HG03064 (cell line): ENCODE results near the gene RPLP2.

Source experiments
- ATAC-seq: cut with Tn5 transposase; IDR thresholded peaks from one replicate; pipeline ENCODE4 v1.9.1; 2021; ENCODE audit warnings: low read depth; ENCODE audit not compliant: unreplicated experiment

Gene RPLP2

GRCh38 chr11:790721-791564 is 18.8 kb upstream of the RPLP2 start:
- no peak for ATAC-seq

- no peak for ATAC-seq
These were observed 17.9 kb upstream of the RPLP2 start for GRCh38 chr11:791658-792534.

DNA sequence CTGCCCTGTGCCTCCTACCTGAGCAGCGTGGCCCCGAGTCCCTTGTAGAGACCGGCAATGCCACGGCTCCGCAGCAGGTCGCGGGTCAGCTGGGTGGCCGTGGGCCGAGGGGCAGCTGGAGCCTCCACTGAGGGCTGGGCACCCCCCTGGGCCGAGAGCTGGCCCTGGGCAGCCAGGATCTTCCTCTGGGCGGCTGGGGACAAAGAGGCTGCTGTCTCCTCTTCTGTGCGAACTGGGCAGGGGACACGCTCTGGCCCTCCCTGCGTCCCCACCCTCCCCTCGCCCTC is 17.3 kb upstream of the RPLP2 start:
- no peak for ATAC-seq

DNA sequence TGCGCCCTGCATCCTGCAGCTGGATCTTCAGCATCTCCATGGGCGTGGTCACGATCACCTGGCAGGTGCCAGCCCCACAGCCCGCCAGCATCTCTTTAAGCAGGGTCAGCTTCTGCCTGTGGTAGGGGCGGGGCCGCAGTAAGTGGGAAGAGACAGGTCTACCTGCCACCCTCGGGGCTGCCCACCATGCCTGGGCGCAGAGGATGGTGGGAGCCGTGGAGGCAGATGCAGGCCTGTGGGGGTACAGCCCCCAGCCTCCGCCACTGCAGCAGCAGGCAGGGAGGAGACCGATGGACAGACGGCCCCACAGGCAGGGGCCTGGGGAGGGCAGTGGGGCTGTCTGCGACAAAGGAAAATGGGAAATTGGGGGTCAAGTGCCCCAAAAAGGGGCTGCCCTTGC is 16.9 kb upstream of the RPLP2 start:
- no peak for ATAC-seq

GRCh38 chr11:793556-793955 is 16.2 kb upstream of the RPLP2 start:
- no peak for ATAC-seq

GRCh38 chr11:794013-794765 is 15.6 kb upstream of the RPLP2 start:
- no peak for ATAC-seq

GRCh38 chr11:794766-795633 is 14.8 kb upstream of the RPLP2 start:
- no peak for ATAC-seq

GRCh38 chr11:795634-796564 is 13.9 kb upstream of the RPLP2 start:
- ATAC-seq, result no peak

DNA sequence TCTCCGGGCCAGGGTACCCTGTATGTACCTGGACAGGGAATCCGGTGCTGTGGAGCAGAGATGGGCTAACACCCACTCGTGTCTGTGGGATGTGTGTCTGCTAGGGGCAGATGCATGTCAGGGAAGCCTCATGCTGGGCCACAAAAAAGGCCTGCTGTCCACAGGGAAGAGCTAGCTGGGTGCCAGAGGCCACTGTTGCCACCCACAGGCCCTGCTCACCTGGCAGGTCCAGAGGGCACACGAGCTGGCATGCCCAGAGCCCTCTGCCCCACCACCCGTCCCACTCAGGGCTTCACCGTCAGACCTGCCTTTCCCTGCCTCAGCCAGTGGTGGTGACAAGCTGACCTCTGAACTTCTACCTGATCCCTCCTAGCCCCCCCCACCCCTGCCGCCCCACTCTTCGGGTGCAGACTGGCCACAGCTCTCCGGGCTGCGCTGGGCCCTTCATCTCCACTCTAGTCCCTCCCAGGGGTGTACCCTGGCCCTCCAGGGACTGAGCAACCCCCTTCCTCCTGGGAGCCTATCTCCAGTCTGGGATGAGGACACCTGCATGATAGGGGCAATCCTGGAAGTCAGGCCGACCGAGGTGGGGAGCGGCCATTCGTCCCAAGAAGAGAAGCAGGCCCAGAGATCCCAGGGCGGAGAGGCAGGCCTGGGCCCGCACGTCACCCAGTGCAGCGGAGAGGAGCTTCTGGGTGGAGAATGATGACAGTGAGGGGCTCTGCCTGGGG is 13.0 kb upstream of the RPLP2 start:
- no peak for ATAC-seq

DNA sequence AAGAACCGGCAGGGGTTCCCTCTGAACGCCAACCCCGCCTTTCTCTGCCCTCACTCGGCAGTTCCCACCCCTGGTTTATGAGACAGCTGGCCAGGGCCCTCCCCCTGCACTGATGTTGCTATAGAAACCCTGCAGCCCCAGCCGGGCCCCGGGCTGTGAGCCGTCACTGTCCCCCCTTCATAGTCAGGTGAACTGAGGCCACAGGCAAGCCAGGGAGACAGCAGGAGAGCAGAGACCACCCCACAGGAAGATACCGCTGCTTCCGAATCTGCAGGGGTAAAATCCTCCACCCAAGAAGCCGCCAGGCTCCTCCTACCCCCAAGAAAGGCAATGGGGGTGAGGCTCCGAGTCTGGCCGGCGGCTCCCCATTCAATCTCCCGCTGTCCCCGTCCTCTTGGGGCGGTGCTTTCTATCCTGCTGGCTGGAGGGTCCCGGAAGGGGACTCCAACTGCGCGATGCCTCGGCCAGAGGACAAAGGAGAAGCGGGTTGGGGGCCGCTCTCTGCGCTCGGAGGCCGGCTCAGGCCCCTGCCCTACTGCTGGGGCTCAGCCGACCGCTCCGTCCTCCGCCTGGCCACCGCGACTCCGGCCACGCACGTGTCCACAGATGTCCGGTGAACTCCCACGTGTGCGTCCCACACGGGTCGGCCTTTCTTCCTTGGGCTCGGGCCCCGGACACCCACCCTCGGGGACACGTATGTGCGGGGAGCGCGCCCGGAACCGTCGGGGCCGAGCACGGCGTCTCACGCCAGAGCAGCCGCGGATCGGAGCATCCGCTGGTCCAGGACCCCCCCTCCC is 12.3 kb upstream of the RPLP2 start:
- peak; percentile 36 for ATAC-seq

- peak; percentile 47 for ATAC-seq
These were observed 11.6 kb upstream of the RPLP2 start, which contains the start of gene SLC25A22 for GRCh38 chr11:798093-798713. Gene SLC25A22 (minus strand): TSS chr11:798281. CDS start chr11:795006, 3,275 bp downstream.

DNA sequence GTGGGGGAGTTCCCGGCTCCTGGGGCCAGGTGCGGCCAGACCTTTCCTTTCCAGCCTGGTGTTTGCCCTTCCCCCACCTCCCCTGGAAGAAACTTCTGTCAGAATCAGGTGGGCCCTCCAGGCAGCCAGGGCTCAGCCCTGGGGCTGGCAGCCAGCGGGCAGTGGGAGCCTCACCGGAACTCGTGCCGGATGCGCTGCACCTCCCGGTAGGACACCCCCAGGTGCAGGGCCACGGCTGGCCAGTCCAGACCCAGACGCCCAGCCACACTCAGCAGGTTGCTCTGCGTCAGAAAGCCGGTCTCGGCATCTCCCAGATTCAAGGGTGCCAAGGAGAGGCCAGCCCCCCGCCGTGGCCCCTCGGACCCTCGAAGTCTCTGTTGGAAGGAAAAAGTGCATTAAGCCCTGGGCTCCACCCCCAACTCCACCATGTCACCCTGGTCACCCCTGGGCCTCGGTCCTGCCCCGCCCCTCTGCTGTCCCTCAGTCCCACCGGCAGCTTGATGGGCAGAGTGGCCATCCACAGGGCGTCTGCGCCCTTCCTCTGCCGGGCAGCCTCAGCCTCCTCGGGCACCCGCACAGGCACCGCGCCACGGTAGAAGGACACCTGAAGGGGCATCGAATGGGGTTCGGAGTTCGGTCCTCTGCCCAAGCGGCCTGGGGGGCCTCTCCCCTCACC is 10.0 kb upstream of the RPLP2 start:
- no peak for ATAC-seq

DNA sequence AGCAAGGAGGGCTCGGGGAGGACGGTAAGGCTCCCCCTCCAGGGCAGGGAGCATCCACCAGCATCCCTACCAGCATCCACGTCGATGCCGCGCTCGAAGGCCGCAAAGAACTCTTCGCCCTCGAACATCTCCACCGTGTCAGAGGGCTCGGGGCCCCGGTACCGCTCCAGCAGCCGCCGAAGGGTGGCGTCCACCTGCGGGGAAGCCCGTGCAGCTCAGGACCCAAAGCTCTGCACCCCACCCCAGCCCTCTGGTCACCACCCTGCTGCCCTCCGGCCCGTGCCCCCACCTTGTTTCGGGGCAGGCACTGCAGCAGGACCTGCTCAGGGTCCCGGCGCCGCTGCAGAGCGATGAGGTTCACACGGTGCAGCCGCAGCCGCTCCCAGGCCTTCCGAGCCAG is 9.3 kb upstream of the RPLP2 start:
- ATAC-seq, result no peak

DNA sequence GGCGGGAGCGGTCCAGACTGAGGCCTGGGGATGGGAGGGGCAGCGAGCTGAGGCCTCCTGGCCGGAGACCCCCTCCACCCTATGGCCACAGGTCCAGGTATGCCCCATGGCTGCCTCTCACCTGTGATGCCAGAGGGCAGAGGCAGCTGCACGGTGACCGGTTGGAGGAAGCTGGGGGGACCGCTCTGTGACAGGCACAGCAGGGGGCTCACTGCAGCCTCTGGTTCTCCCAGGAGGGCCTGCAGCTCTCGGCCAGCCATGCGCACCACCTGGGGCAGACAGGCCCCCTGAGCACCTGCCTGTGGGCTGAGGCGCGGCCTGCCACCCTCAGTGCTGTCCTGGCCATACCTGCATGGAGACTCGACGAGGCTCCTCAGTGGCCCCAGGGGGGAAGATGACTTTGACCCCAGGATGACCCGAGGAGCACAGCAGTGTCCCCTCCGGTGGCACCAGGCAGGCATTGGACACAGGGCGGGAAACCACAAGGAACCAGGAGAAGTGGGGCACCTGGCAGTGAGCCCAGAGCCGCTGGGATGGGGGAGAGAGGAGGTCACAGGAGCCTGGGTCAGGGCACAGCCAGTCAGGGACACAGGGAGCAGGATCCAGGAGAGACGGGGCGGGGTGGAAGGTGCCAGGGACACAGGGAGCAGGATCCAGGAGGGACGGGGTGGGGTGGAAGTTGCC is 8.5 kb upstream of the RPLP2 start:
- no peak for ATAC-seq

- no peak for ATAC-seq
These were observed 7.6 kb upstream of the RPLP2 start for GRCh38 chr11:802018-802617.
